RCC 7860 (cell line): ENCODE results near the gene DBX1.

Source experiments
- DNase-seq: peaks from one replicate; pipeline ENCODE4 v3.0.0-alpha.2; 2015; ENCODE audit warnings: low spot score
- FAIRE-seq: peaks from 2 replicates; lab custom pipeline; 2012; peaks lifted over from hg19 to GRCh38; lab: Jason Lieb, UNC

Gene DBX1

DNA sequence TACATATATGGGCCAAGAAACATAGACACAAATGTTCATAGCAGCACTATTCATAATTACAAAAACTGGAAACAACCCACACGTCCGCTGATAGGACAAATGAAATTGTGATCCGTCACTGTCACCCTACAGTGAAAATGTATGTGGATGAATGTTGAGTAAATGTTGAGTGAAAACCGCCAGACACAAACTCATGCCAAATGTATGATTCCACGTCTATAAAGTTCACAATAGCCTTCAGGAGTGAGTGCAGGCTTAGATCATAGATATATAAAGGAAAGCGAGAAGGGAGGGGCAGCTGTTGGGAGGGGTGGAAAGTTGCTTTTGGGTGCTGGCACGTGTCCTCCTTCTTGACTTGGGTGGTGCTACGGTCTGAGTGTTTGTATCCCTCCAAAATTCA is 33.6 kb downstream of the DBX1 start:
- DNase-seq = no peak
- no peak for FAIRE-seq

DNA sequence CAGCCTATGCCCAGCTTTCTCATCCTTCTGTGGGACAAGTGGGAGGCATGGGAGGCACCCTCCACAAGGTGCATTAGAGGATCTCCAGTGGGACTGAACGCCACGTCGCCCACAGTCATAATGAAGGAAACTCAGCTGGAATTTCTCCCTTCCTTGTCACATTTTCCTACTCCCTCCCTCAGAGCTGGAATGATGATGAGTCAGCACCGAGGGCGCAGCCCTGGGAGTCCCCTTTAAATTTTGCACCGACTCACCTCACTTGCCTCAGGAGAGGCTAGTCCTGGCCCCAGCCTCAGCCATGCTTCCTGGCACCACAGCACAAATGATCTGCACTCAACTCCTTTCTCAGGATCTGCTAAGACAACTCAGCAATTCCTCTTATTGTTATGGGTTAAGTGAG is 34.3 kb downstream of the DBX1 start:
- DNase-seq = peak; percentile 61
- FAIRE-seq = no peak

GRCh38 chr11:20122131-20122530 is 38.1 kb downstream of the DBX1 start:
- FAIRE-seq (no peak), DNase-seq (no peak)

DNA sequence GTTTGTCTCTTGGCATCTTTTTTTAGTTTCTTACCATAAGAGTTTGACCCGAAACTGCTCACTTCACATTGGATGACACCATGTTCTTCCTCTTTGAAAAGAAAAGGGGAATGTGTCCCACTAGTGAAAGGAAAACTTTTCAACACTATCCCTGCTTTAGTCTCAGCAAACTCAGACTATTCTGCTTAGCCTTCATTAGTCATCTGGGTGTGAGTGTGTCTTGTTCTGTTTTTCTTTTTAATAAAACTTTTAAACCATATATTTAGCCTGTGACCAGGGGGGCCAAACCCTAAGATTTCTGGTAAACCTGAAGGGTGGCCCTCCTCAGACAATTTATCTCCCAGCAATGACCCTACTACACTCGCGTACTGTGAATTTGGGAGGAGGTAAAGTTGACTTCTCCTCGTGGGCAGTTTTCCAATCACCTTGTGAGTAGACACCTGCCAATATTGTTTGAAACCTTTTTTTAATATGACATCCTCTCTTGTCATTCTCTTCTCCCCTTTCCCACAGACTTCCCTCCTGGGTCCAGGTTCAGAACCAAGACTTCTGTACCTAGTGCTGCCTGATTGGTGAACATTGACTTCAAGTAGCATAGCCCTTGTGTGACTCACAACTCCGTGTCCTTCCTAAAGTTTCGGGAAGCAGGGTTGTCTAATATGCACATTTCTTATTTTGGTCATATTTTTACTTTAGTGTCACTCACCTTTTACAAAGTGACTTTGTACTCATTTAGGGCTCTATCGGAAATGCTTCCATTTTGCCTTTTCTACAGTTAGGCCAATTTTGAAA is 39.9 kb downstream of the DBX1 start:
- DNase-seq = no peak
- FAIRE-seq = no peak

DNA sequence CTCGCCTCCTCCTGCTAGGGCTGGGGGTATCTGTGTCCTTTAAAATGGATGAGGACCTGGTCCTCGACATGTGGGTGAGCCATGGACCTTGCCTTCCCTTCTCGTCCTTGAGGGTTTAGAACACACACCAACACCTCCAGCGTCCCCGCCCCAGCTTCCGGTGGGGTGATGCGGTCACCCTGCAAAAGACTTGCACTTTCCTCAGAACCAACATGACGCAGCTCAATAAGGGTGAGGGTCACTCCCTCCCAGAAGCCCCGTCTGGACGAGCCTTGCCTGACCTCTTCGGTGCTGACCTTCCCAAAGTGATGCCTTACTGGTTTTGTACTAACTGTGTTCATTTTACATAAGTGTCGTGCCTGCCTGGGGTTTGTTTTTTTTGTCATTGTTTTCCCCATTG is 41.0 kb downstream of the DBX1 start:
- no peak for FAIRE-seq
- no peak for DNase-seq

GRCh38 chr11:20118209-20118608 is 42.1 kb downstream of the DBX1 start:
- DNase-seq (no peak), FAIRE-seq (no peak)

- DNase-seq (no peak), FAIRE-seq (no peak)
Observed at GRCh38 chr11:20117291-20117690, 43.0 kb downstream of the DBX1 start.

GRCh38 chr11:20116825-20117224 is 43.5 kb downstream of the DBX1 start:
- FAIRE-seq (no peak), DNase-seq (no peak)

DNA sequence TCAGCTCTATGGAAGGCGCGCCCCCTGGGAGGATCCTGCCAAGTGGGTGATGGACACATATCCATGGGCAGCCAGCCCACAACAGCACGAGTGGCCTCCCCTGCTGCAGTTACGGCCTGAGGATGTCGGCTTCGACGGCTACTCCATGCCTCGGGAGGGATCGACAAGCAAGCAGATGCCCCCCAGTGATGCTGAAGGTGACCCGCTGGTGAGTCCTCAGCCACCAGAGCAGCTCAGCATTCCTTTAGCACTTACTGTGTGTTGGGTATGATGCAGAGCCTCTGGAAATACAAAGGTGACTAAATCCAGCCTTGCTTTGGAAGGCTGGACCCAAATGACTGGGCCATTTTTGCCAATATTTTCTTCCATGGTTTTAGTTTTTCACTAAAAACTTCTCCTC is 45.7 kb downstream of the DBX1 start:
- FAIRE-seq = no peak
- DNase-seq = no peak

- DNase-seq = peak; percentile 60
- peak; percentile 70 for FAIRE-seq
Observed at GRCh38 chr11:20113149-20113438, 47.2 kb downstream of the DBX1 start.

DNA sequence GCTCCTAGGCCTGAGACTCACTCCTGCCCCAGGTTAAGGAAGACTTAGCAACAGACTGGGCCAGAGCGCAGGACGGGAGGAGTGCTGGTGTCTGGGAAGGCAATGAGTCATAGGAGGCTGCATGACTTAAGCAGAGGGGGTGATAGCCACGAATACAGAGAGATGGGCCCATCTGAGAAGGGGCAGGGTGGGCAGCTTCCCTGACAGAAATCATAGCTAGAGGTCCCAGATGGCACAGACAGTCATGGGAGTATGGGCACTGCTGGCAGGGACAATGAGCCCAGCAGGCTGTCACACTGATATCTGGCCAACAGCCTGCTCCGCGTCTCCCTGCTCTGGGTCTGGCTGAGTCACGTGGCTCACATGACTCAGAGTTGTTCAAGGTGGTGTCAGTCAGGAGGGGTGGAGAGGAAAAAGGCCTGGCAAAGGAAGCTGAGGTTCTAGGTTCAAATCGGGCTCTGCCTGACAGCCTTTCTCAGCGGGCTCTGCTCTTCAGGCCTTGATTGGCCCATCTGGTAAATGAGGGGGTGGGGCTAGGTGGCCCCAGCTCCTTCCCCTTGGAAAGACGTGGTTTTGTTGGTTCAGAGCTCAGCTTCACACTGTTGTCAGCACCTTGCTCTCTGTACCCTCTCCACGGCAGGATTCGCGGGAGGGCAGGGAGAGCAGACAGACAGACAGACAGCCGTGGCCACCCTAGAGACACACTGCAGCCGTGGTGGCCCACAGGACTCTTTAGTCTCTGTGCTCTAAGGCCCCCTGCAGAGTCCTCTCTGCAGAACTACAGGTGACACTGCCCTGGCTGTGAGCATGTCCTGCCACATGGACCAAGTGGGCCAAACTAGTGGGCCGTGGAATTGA is 47.8 kb downstream of the DBX1 start:
- DNase-seq = peak; percentile 86
- peak; percentile 64 for FAIRE-seq

GRCh38 chr11:20111871-20112270 is 48.4 kb downstream of the DBX1 start:
- DNase-seq = no peak
- no peak for FAIRE-seq

GRCh38 chr11:20110908-20111669 is 49.2 kb downstream of the DBX1 start:
- no peak for FAIRE-seq
- DNase-seq = peak; percentile 47

GRCh38 chr11:20109731-20110445 is 50.4 kb downstream of the DBX1 start:
- no peak for DNase-seq
- FAIRE-seq = no peak
